Transverse colon (tissue), 4 donors: Measurements from ENCODE around the gene RACGAP1.

Experiments
- CTCF ChIP-seq, 5 experiments: fragments of 200-600 bp in 3 of 5; fragments of 450-650 bp in 2 of 5; sonication (generic) in 3 of 5; IDR thresholded peaks; 1 replicate in 2 of 5; 2 replicates in 3 of 5; pipeline ENCODE4 v1.5.1; 2016 to 2017; ENCODE audit warnings: antibody characterized with exemption in 5 of 5, inconsistent platforms in 3 of 5, mild to moderate bottlenecking in 2 of 5, moderate library complexity in 1 of 5
- EP300 ChIP-seq: sonication (generic); formaldehyde crosslinking; IDR thresholded peaks from one replicate; pipeline ENCODE4 v1.6.1; 2017; ENCODE audit warnings: antibody characterized with exemption, low read depth
- POLR2A ChIP-seq: fragments of 450-650 bp; IDR thresholded peaks from one replicate; pipeline ENCODE4 v1.6.1; 2016; ENCODE audit warnings: antibody characterized with exemption, mild to moderate bottlenecking, moderate library complexity
- POLR2AphosphoS5 ChIP-seq, 3 donors: sonication (generic); formaldehyde crosslinking; IDR thresholded peaks; one replicate each; pipeline ENCODE4 v1.6.1; 2016; ENCODE audit warnings: antibody characterized with exemption in 3 of 3

- TF ChIP-seq POLR2AphosphoS5 (IDR thresholded peaks at IDR 0.05) (no peak), EP300 (no peak), CTCF (IDR thresholded peaks at IDR 0.05) (no peak), POLR2A (no peak)
Observed at GRCh38 chr12:50052964-50053363, 27.7 kb upstream of the RACGAP1 start.
